Skeletal muscle tissue (tissue), 4 donors: ENCODE measurements around the gene SLIT3. TPM values are rescaled to one million over a fixed set of nuclear protein-coding genes. Genes with fewer than 3 reads are reported as not detected.

Source experiments
- H3K27ac ChIP-seq: one replicate; pipeline ENCODE4 v1.7.0; 2013; ENCODE audit warnings: mild to moderate bottlenecking, low read depth, low read length, inconsistent platforms
- H3K27me3 ChIP-seq, 3 donors: one replicate each; pipeline ENCODE4 v1.7.0; 2013; ENCODE audit warnings: low read length in 3 of 3; ENCODE audit not compliant: control insufficient read depth in 3 of 3, insufficient read depth in 3 of 3
- H3K36me3 ChIP-seq, 3 donors: one replicate each; pipeline ENCODE4 v1.7.0; 2013; ENCODE audit warnings: low read length in 3 of 3; ENCODE audit not compliant: control insufficient read depth in 3 of 3, insufficient read depth in 3 of 3
- H3K4me1 ChIP-seq, 3 donors: one replicate each; pipeline ENCODE4 v1.7.0; 2013; ENCODE audit warnings: low read length in 3 of 3, mild to moderate bottlenecking in 3 of 3; ENCODE audit not compliant: control insufficient read depth in 3 of 3, insufficient read depth in 3 of 3
- H3K4me3 ChIP-seq, 3 donors: one replicate each; pipeline ENCODE4 v1.7.0; 2013; ENCODE audit warnings: low read length in 3 of 3
- H3K9ac ChIP-seq, 3 donors: one replicate each; pipeline ENCODE4 v1.7.0; 2013; ENCODE audit warnings: low read length in 3 of 3, mild to moderate bottlenecking in 3 of 3, moderate library complexity in 2 of 3, low read depth in 1 of 3
- H3K9me3 ChIP-seq, 3 donors: one replicate each; pipeline ENCODE4 v1.7.0; 2013; ENCODE audit warnings: low read length in 3 of 3; ENCODE audit not compliant: control insufficient read depth in 3 of 3
- total RNA-seq: library from RNA; depleted of rRNA; stranded (reverse); fragments of >200 nt; gene quantifications from one replicate; pipeline ENCODE4 v1.2.3, GENCODE V29; 2014
- donor health status: Osteomylitis.

The SLIT3 gene
- total RNA-seq, 1 donor from 2014 or later, result 7.8 TPM

DNA sequence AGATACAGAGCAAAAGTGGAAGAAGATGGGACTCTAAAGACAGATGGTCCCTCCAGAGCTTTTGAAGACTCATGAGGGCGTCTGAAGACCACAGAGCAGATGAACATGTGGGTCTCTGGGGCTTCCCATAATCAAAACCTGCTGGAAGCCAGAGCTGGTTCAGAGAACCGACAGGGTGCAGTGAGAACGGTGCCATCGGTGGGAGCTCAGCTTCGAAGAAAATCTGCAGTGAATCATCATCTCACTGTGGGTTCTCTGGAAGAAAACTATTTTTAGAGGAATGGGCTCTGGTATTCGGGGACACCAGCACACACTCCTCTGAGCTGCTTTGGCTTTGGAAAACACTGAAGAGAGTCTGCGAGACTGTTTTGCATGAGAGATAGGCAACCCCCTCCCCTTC is 499.4 kb downstream of the SLIT3 start:
- no peak overlapping the region for H3K27ac ChIP-seq
- H3K4me1 ChIP-seq, result no peaks in the 10 kb centered on the region
- H3K9ac ChIP-seq, result no peak overlapping the region
- H3K36me3 ChIP-seq, result peaks cover 0 to 3% (median 0%) of the 10 kb centered on the region in 3 donors
- no peaks in the 10 kb centered on the region for H3K9me3 ChIP-seq
- peaks cover 0 to 6% (median 4%) of the 10 kb centered on the region in 3 donors for H3K27me3 ChIP-seq
- H3K4me3 ChIP-seq, result no peak overlapping the region

DNA sequence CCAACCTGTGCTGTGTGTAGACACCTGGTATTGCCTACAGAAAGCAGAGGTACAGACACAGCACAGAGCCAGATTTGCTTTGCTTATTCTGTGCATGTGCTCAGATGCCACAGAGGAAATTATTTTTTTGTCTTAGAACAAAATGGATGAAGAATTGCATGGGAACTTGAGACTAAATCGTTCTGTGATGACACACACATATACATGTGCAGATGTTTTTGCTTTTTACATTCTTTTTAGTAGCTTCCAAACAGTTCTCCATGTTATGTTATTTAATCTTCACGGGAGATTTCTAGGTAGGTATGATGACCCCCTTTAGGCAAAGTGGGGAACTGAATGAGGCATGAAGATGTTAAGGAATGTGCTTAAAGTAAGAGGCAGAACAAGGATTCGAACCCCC is 500.2 kb downstream of the SLIT3 start:
- no peaks in the 10 kb centered on the region for H3K36me3 ChIP-seq
- H3K4me3 ChIP-seq, result no peak overlapping the region
- no peak overlapping the region for H3K27ac ChIP-seq

DNA sequence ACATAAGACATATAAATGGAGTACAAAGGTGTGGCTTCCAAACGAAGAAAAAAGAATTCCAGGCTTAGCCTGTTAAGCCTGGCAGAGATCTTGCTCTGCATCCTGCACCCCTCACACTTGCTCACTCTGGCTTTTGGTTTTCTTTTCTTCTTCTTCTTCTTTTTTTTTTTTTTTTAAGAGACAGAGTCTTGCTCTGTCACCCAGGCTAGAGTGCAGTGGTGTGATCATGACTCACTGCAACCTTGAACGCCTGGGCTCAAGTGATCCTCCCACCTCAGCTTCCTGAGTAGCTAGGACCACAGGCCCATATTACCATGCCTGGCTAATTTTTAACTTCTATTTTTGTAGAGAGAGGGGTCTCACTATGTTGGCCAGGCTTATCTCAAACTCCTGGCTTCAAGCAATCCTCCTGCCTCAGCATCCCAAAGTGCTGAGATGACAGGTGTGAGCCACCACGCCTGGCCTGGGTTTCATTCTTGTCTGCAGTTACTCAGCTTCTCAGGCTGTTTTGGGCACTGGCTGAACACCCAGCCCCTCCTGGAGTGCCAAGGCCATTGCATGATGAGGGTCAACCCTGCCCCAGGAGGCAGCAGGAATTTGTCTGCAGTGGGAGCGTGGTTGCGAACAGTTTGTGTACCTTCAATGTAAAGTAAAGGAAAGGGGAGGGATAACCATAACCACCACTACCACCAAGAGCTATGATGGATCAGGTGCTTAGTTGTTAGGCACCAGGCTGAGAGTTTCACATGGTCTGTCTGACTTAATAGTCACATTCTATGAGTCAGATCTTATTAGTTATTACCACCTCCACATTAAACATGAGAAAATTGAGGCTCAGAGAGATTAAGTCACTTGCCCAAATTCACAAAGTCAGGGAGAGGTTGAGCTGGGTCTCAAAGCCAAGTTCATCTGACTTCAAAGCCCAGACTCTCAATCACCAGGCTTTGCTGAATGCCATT is 502.6 kb downstream of the SLIT3 start:
- peaks cover 0 to 4% (median 3%) of the 10 kb centered on the region in 3 donors for H3K27me3 ChIP-seq
- no peak overlapping the region for H3K9ac ChIP-seq
- H3K9me3 ChIP-seq, result no peaks in the 10 kb centered on the region
- H3K4me1 ChIP-seq, result no peaks in the 10 kb centered on the region
- H3K4me3 ChIP-seq, result no peak overlapping the region
- no peak overlapping the region for H3K27ac ChIP-seq
- no peaks in the 10 kb centered on the region for H3K36me3 ChIP-seq

More for the DNA sequence above, 500.2 kb downstream of the SLIT3 start:
- H3K4me1 ChIP-seq, result no peaks in the 10 kb centered on the region
- H3K9me3 ChIP-seq, result no peaks in the 10 kb centered on the region
- H3K27me3 ChIP-seq, result peaks cover 0 to 6% (median 4%) of the 10 kb centered on the region in 3 donors
- no peak overlapping the region for H3K9ac ChIP-seq

DNA sequence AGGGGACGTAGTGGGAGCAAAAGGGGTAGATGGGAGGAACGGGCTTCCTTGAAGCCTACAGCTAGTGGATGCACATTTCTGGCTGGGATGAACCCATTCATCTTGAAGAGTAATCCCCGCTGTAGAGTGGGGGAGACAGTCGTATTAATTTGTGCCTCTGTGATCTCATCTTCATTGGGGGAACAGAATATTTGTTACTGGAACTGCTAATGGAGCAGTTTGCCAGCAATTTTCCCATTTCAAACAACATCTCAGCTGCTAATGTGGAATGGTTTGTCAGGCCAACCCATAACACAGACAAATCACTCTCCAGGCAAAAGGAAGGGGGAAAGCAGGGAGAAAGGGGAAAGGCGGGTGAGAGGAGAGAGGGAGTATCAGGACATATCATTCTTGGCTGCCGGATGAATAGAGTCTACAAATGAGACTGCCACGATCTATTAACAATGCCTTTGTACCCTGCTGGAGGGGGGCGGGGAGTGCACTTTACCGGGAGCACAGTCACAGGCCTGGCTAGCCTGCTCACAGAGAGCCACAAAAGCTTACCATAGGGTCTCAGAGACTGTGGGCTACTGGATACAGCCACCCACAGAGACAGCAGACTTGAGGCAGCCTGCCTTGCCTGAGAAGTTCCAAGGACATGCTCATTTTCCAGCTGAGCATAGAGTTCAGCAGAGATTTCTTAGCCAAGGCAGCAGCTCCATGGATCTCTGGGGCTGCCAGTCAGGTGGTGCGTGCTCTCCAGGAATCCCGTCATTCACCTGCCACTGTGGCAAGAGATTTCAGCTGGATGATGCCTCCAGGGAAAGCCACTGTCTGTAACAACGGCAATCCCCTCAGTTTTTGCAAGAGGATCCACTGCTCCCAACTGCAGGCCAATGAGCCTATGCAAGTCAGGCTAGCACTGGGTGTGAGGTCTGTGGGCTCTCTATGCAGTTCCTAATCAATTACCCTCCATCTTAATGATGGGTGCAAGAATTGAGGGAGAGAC is 504.1 kb downstream of the SLIT3 start:
- Histone ChIP-seq H3K4me3 (no peak overlapping the region), H3K9me3 (no peaks in the 10 kb centered on the region), H3K27me3 (peaks cover 0 to 4% (median 3%) of the 10 kb centered on the region in 3 donors), H3K4me1 (no peaks in the 10 kb centered on the region), H3K36me3 (no peaks in the 10 kb centered on the region), H3K9ac (no peak overlapping the region), H3K27ac (no peak overlapping the region)

DNA sequence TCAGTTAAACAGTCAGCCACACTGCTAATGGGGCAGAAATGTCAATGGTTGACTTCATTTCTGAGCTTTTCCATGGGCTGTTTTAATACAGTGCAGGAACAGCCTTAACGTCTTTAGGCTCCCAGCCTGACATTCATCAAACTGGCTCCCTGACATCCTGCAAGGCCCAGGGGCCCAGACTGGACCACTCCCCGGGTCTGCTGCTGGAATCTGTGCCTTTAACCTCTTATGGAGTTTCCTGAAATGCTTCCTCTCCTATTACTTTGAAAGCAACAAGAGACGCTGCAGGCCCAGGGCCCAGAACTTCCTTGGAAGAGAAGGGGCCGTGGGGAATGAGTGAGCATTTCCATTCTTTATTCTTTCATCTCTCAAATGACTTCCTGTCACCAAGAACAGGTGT is 504.9 kb downstream of the SLIT3 start:
- H3K9ac ChIP-seq, result no peak overlapping the region
- no peak overlapping the region for H3K27ac ChIP-seq
- H3K9me3 ChIP-seq, result no peaks in the 10 kb centered on the region
- H3K27me3 ChIP-seq, result no peaks in the 10 kb centered on the region
- H3K4me1 ChIP-seq, result no peaks in the 10 kb centered on the region
- H3K4me3 ChIP-seq, result no peak overlapping the region
- H3K36me3 ChIP-seq, result no peaks in the 10 kb centered on the region

DNA sequence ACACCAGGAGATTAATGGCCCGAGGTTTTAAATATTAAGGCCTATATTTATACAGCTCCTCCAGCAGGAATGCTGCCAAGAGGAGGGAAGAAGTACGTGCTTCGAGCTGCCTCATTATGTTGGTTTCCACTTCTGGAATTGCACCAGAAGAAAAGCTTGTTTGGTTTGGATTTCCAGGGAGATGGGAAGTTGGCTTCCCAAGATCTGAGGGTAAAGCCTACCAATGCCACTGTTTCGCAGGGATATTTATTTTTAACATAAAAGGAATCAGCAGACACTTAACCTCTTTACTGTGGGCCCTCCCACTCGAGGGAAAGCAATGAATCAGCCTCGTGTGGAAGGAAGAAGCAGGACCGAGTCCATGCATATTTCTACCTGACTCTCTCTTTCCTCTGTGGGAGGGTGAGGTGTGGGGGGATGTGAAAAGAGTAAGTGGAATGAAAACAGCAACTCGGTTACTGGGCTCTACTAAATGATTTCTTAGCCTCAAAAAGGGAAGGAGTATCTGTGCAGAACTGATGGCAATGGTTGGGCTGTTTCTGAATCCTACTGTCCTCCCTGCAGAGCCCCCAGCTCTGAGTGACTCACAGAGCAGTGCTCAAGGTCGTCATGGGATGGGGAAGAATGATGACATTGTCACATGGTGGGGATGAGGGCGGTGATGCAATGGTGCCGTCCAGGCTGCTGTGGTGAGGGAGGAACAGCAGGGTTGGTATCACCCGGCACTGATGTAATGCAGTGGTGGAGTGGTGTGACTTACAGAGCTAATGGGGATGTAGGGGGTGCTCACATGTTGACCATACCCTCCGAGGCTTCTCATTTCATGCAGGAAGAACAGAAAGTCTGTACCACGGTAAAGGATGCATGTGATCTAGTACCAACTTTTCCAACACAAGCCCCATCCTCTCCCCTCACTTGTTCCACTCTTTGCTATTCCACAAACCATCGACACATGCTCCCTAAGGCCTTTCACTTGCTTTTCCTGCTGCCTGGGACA is 506.8 kb downstream of the SLIT3 start:
- no peaks in the 10 kb centered on the region for H3K4me1 ChIP-seq
- no peaks in the 10 kb centered on the region for H3K27me3 ChIP-seq
- H3K36me3 ChIP-seq, result no peaks in the 10 kb centered on the region
- H3K27ac ChIP-seq, result no peak overlapping the region
- no peak overlapping the region for H3K4me3 ChIP-seq
- H3K9ac ChIP-seq, result no peak overlapping the region
- H3K9me3 ChIP-seq, result no peaks in the 10 kb centered on the region

DNA sequence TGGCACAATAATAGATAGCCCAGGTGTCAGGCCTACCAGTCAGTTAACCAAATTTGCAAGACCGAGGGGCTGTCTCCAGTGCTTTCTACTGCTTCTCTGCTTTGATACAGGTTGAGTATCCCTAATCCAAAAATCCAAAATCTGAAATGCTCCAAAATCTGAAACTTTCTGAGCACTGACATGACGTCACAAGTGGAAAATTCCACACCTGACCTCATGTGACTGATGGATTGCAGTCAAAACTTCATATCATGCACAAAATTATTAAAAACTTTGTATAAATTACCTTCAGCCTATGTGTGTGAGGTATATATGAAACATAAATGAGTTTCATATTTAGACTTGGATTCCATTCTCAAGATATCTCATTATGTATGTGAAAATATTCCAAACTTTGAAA is 508.3 kb downstream of the SLIT3 start:
- Histone ChIP-seq H3K27ac (no peak overlapping the region), H3K9me3 (no peaks in the 10 kb centered on the region), H3K4me1 (no peaks in the 10 kb centered on the region), H3K9ac (no peak overlapping the region), H3K36me3 (no peaks in the 10 kb centered on the region), H3K27me3 (peaks cover 0 to 4% (median 0%) of the 10 kb centered on the region in 3 donors), H3K4me3 (no peak overlapping the region)

DNA sequence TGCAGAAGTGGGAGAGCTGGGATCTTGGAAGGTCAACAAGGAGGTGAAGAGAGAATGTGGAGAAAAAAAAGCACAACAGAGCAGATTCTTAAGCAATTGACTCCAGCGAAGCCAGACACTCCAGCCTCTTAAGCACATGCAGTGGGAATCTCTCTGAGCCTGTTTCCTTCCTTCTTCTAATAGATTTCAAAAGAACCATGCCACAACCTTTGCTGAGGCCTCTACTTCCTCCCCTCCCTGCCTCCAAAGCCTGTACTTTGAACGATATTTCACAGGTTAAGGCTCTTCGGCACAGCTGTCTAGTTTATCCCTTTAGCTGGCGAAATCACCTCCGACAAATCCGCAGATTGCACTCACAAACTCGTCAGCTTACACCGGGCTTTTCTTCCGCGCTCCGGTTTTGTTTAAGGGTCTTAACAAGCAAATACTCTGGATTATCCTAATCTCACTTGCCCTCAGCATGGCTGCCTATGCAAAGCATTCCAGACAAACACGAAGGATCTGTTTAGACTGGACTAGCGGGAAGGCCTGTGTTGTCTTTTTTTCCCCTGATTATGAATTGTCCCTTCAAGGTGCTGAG is 510.2 kb downstream of the SLIT3 start:
- no peaks in the 10 kb centered on the region for H3K36me3 ChIP-seq
- H3K4me1 ChIP-seq, result no peaks in the 10 kb centered on the region
- H3K4me3 ChIP-seq, result no peak overlapping the region
- peaks cover 0 to 7% (median 0%) of the 10 kb centered on the region in 3 donors for H3K27me3 ChIP-seq
- H3K9ac ChIP-seq, result no peak overlapping the region
- H3K27ac ChIP-seq, result no peak overlapping the region
- no peaks in the 10 kb centered on the region for H3K9me3 ChIP-seq
